ENCODE data around the gene XYLT1. TPM values are rescaled to one million over a fixed set of nuclear protein-coding genes. Genes with fewer than 3 reads are reported as not detected.

XYLT1 gene
- total RNA-seq, 2 experiments from 2014 or later: 5.1 to 6.2 TPM

GRCh38 chr16:17367923-17368322 is 102.8 kb downstream of the XYLT1 start:
- no peaks in the 10 kb centered on the region for H3K27me3 Mint-ChIP-seq
- H3K36me3 Mint-ChIP-seq (ENCODE audit: low read depth): no peaks in the 10 kb centered on the region
- intact Hi-C loops (cut with DNase I, micrococcal nuclease): loop anchor here (2.0 to 10.0 kb wide), 5 partner anchors 49 to 343 kb away; partner anchors contain the start of gene XYLT1 (in 1 of the 2)
- peak overlapping the region; percentile 67 for H3K27ac Mint-ChIP-seq
- DNase-seq (peak; percentile 26), ATAC-seq (no peak)
- peak overlapping the region; percentile 41 for H3K4me3 Mint-ChIP-seq
- H3K9me3 Mint-ChIP-seq (ENCODE audit: low read depth): no peaks in the 10 kb centered on the region
- ChIA-PET CTCF (no interaction called here), POLR2A (no interaction called here)
- H3K4me1 Mint-ChIP-seq: peaks cover 93% of the 10 kb centered on the region

GRCh38 chr16:17367036-17367435 is 103.7 kb downstream of the XYLT1 start:
- Mint-ChIP-seq H3K4me3 (no peak overlapping the region), H3K36me3 (ENCODE audit: low read depth) (no peaks in the 10 kb centered on the region)
- POLR2A ChIA-PET: no interaction called here

GRCh38 chr16:17366299-17366961 is 104.3 kb downstream of the XYLT1 start:
- H3K36me3 Mint-ChIP-seq (ENCODE audit: low read depth): no peaks in the 10 kb centered on the region
- ATAC-seq (no peak), DNase-seq (no peak)
- H3K27me3 Mint-ChIP-seq: no peaks in the 10 kb centered on the region
- H3K27ac Mint-ChIP-seq: peak overlapping the region; percentile 33
- POLR2A ChIA-PET: no interaction called here
- no peaks in the 10 kb centered on the region for H3K9me3 Mint-ChIP-seq (ENCODE audit: low read depth)
- H3K4me1 Mint-ChIP-seq: peaks cover 97% of the 10 kb centered on the region
- intact Hi-C loops (cut with DNase I, micrococcal nuclease): loop anchor here (5.0 to 10.0 kb wide), 3 partner anchors 94 to 342 kb away; no protein-coding TSS in a partner anchor
- no peak overlapping the region for H3K4me3 Mint-ChIP-seq
- CTCF ChIA-PET: interaction anchor here (0.6 to 2.0 kb wide), 6 partner anchors 8 to 349 kb away, joined by 3 to 5 read pairs (median 4); no protein-coding TSS in a partner anchor

More at GRCh38 chr16:17367036-17367435, 103.7 kb downstream of the XYLT1 start:
- CTCF ChIA-PET: interaction anchor here (0.6 to 1.1 kb wide), 3 partner anchors 8 to 348 kb away, joined by 3 read pairs; no protein-coding TSS in a partner anchor
- Mint-ChIP-seq H3K4me1 (peaks cover 98% of the 10 kb centered on the region), H3K27me3 (no peaks in the 10 kb centered on the region), H3K9me3 (ENCODE audit: low read depth) (no peaks in the 10 kb centered on the region), H3K27ac (peak overlapping the region; percentile 52)
- no peak for ATAC-seq
- intact Hi-C loops (cut with DNase I, micrococcal nuclease): loop anchor here (5.0 to 10.0 kb wide), 3 partner anchors 95 to 342 kb away; no protein-coding TSS in a partner anchor
- DNase-seq: peak; percentile 20

- ATAC-seq: no peak
- POLR2A ChIA-PET: interaction anchor here (0.6 kb wide), 1 partner anchor 11 kb away, joined by 3 read pairs; no protein-coding TSS in a partner anchor
- Mint-ChIP-seq H3K27ac (peak overlapping the region; percentile 68), H3K27me3 (no peaks in the 10 kb centered on the region), H3K9me3 (ENCODE audit: low read depth) (no peaks in the 10 kb centered on the region), H3K36me3 (ENCODE audit: low read depth) (no peaks in the 10 kb centered on the region), H3K4me3 (no peak overlapping the region), H3K4me1 (peaks cover 97% of the 10 kb centered on the region)
- CTCF ChIA-PET: interaction anchor here (0.8 to 2.0 kb wide), 4 partner anchors 9 to 21 kb away, joined by 3 to 5 read pairs (median 4); no protein-coding TSS in a partner anchor
- intact Hi-C loops (cut with DNase I, micrococcal nuclease): loop anchor here (2.0 to 10.0 kb wide), 4 partner anchors 19 to 341 kb away; no protein-coding TSS in a partner anchor
- DNase-seq: no peak
These were observed 105.0 kb downstream of the XYLT1 start for GRCh38 chr16:17365591-17366298.

- ChIA-PET CTCF (interaction anchor here (0.8 to 2.0 kb wide), 2 partner anchors 19 to 20 kb away, joined by 4 to 5 read pairs; no protein-coding TSS in a partner anchor), POLR2A (interaction anchor here (0.6 kb wide), 1 partner anchor 11 kb away, joined by 3 read pairs; no protein-coding TSS in a partner anchor)
- intact Hi-C loops (cut with DNase I, micrococcal nuclease): loop anchor here (2.0 to 10.0 kb wide), 4 partner anchors 18 to 340 kb away; no protein-coding TSS in a partner anchor
- no peak for ATAC-seq
- Mint-ChIP-seq H3K27me3 (no peaks in the 10 kb centered on the region), H3K4me1 (peaks cover 97% of the 10 kb centered on the region), H3K36me3 (ENCODE audit: low read depth) (no peaks in the 10 kb centered on the region), H3K9me3 (ENCODE audit: low read depth) (no peaks in the 10 kb centered on the region), H3K4me3 (peak overlapping the region; percentile 54), H3K27ac (peak overlapping the region; percentile 3)
- no peak for DNase-seq
These were observed 105.6 kb downstream of the XYLT1 start for GRCh38 chr16:17365211-17365541.

GRCh38 chr16:17364319-17365210 is 106.2 kb downstream of the XYLT1 start:
- Mint-ChIP-seq H3K27ac (peak overlapping the region; percentile 72), H3K27me3 (no peaks in the 10 kb centered on the region), H3K4me3 (peak overlapping the region; percentile 54), H3K9me3 (ENCODE audit: low read depth) (no peaks in the 10 kb centered on the region), H3K4me1 (peaks cover 97% of the 10 kb centered on the region), H3K36me3 (ENCODE audit: low read depth) (no peaks in the 10 kb centered on the region)
- ChIA-PET POLR2A (interaction anchor here (0.6 kb wide), 1 partner anchor 10 kb away, joined by 3 read pairs; no protein-coding TSS in a partner anchor), CTCF (interaction anchor here (2.0 kb wide), 1 partner anchor 19 kb away, joined by 4 read pairs; no protein-coding TSS in a partner anchor)
- intact Hi-C loops (cut with DNase I, micrococcal nuclease): loop anchor here (2.0 to 10.0 kb wide), 4 partner anchors 18 to 340 kb away; no protein-coding TSS in a partner anchor
- ATAC-seq (peak; percentile 78), DNase-seq (peak; percentile 73)

- intact Hi-C loops (cut with DNase I, micrococcal nuclease): loop anchor here (5.0 to 10.0 kb wide), 2 partner anchors 91 to 338 kb away; no protein-coding TSS in a partner anchor
These were observed 107.8 kb downstream of the XYLT1 start for GRCh38 chr16:17362946-17363345.

GRCh38 chr16:17362183-17362582 is 108.6 kb downstream of the XYLT1 start:
- POLR2A ChIA-PET: interaction anchor here (0.7 to 0.8 kb wide), 2 partner anchors 41 to 349 kb away, joined by 3 to 4 read pairs; no protein-coding TSS in a partner anchor
- ATAC-seq (no peak), DNase-seq (no peak)
- CTCF ChIA-PET: interaction anchor here (1.3 kb wide), 1 partner anchor 10 kb away, joined by 3 read pairs; no protein-coding TSS in a partner anchor
- peaks cover 95% of the 10 kb centered on the region for H3K4me1 Mint-ChIP-seq
- H3K4me3 Mint-ChIP-seq: no peak overlapping the region
- H3K9me3 Mint-ChIP-seq (ENCODE audit: low read depth): no peaks in the 10 kb centered on the region
- no peaks in the 10 kb centered on the region for H3K27me3 Mint-ChIP-seq
- peaks cover 5% of the 10 kb centered on the region for H3K36me3 Mint-ChIP-seq (ENCODE audit: low read depth)
- peak overlapping the region; percentile 29 for H3K27ac Mint-ChIP-seq
- intact Hi-C loops (cut with DNase I, micrococcal nuclease): loop anchor here (5.0 to 10.0 kb wide), 2 partner anchors 90 to 337 kb away; no protein-coding TSS in a partner anchor

More at GRCh38 chr16:17362946-17363345, 107.8 kb downstream of the XYLT1 start:
- no peak overlapping the region for H3K4me3 Mint-ChIP-seq
- peaks cover 96% of the 10 kb centered on the region for H3K4me1 Mint-ChIP-seq
- CTCF ChIA-PET: interaction anchor here (1.0 kb wide), 1 partner anchor 35 kb away, joined by 3 read pairs; no protein-coding TSS in a partner anchor
- ATAC-seq (no peak), DNase-seq (no peak)
- H3K27ac Mint-ChIP-seq: peak overlapping the region; percentile 39
- no peaks in the 10 kb centered on the region for H3K27me3 Mint-ChIP-seq
- POLR2A ChIA-PET: interaction anchor here (0.8 kb wide), 1 partner anchor 40 kb away, joined by 3 read pairs; no protein-coding TSS in a partner anchor
- H3K9me3 Mint-ChIP-seq (ENCODE audit: low read depth): no peaks in the 10 kb centered on the region
- H3K36me3 Mint-ChIP-seq (ENCODE audit: low read depth): no peaks in the 10 kb centered on the region

- ChIA-PET POLR2A (no interaction called here), CTCF (no interaction called here)
- no peaks in the 10 kb centered on the region for H3K27me3 Mint-ChIP-seq
- intact Hi-C loops (cut with DNase I, micrococcal nuclease): loop anchor here (5.0 to 10.0 kb wide), 2 partner anchors 88 to 336 kb away; no protein-coding TSS in a partner anchor
- H3K9me3 Mint-ChIP-seq (ENCODE audit: low read depth): no peaks in the 10 kb centered on the region
- no peak overlapping the region for H3K4me3 Mint-ChIP-seq
- peak overlapping the region; percentile 24 for H3K27ac Mint-ChIP-seq
- peaks cover 5% of the 10 kb centered on the region for H3K36me3 Mint-ChIP-seq (ENCODE audit: low read depth)
- DNase-seq: no peak
- ATAC-seq: no peak
- H3K4me1 Mint-ChIP-seq: peaks cover 85% of the 10 kb centered on the region
These were observed 110.1 kb downstream of the XYLT1 start for GRCh38 chr16:17360693-17361122.

- H3K9me3 Mint-ChIP-seq (ENCODE audit: low read depth): no peaks in the 10 kb centered on the region
- H3K36me3 Mint-ChIP-seq (ENCODE audit: low read depth): peaks cover 5% of the 10 kb centered on the region
- CTCF ChIA-PET: interaction anchor here (0.6 to 2.0 kb wide), 5 partner anchors 9 to 121 kb away, joined by 3 to 11 read pairs (median 3); no protein-coding TSS in a partner anchor
- peaks cover 77% of the 10 kb centered on the region for H3K4me1 Mint-ChIP-seq
- no peaks in the 10 kb centered on the region for H3K27me3 Mint-ChIP-seq
- peak overlapping the region; percentile 66 for H3K27ac Mint-ChIP-seq
- POLR2A ChIA-PET: interaction anchor here (0.6 kb wide), 1 partner anchor 1393 kb away, joined by 6 read pairs; no protein-coding TSS in a partner anchor
- ATAC-seq: peak; percentile 82
- no peak overlapping the region for H3K4me3 Mint-ChIP-seq
- peak; percentile 78 for DNase-seq
- intact Hi-C loops (cut with DNase I, micrococcal nuclease): loop anchor here (5.0 to 10.0 kb wide), 2 partner anchors 88 to 335 kb away; no protein-coding TSS in a partner anchor
These were observed 110.9 kb downstream of the XYLT1 start for GRCh38 chr16:17359788-17360390.
